PFSK-1 (cell line): ENCODE measurements around the gene BCKDK.

Experiments
- FOXP2 ChIP-seq: optimal IDR thresholded peaks from 2 replicates; pipeline ENCODE3; 2011; ENCODE audit warnings: borderline replicate concordance, control low read depth, inconsistent platforms; ENCODE audit not compliant: insufficient read depth; ENCODE audit errors: extremely low read length, extremely low read depth
- POLR2AphosphoS5 ChIP-seq: IDR thresholded peaks from 2 replicates; pipeline ENCODE4 v1.6.1; 2012; ENCODE audit warnings: low read depth, mild to moderate bottlenecking, control low read depth, low read length, moderate library complexity
- REST ChIP-seq, 2 experiments: IDR thresholded peaks; 2 replicates each; pipeline versions ENCODE4 v1.6.1 to v1.8.0; 2011 to 2012; ENCODE audit warnings: low read depth in 2 of 2, low read length in 2 of 2, control low read depth in 1 of 2, inconsistent platforms in 1 of 2, mild to moderate bottlenecking in 1 of 2, moderate library complexity in 1 of 2; ENCODE audit not compliant: insufficient read depth in 1 of 2
- SIN3A ChIP-seq: IDR thresholded peaks from 2 replicates; pipeline ENCODE4 v1.6.1; 2012; ENCODE audit warnings: mild to moderate bottlenecking, low read length, moderate library complexity, borderline replicate concordance; ENCODE audit not compliant: insufficient read depth
- TAF1 ChIP-seq: IDR thresholded peaks from 2 replicates; pipeline ENCODE4 v1.6.1; 2012; ENCODE audit warnings: low read length, control low read depth, borderline replicate concordance; ENCODE audit not compliant: insufficient read depth

GRCh38 chr16:31073970-31074813 lies 34.0 kb upstream of the BCKDK start, which contains the start of the genes ZNF646 and ZNF668:
- TF ChIP-seq POLR2AphosphoS5: peak; percentile 90; the same call in 1 of the 2 replicates
- no peak for TF ChIP-seq REST (IDR thresholded peaks at IDR 0.05; ENCODE audit: insufficient read depth in 1 of 2, low read depth in 2 of 2, low read length in 2 of 2)
- TF ChIP-seq SIN3A: peak; percentile 25; the same call in 1 of the 2 replicates
- peak; percentile 60 for TF ChIP-seq FOXP2
- TF ChIP-seq TAF1: peak; percentile 87; the same call in 1 of the 2 replicates
